GM19438 (cell line): ENCODE results near the gene NDUFAF7.
"Not testable (repeated sequence)": the region's sequence is repeated elsewhere in the genome, so short reads cannot be mapped to it uniquely, and the experiment has no call there.

Experiments
- ATAC-seq: cut with Tn5 transposase; IDR thresholded peaks from one replicate; pipeline ENCODE4 v1.9.1; 2021; ENCODE audit warnings: low read depth; ENCODE audit not compliant: unreplicated experiment

Gene NDUFAF7, protein sequence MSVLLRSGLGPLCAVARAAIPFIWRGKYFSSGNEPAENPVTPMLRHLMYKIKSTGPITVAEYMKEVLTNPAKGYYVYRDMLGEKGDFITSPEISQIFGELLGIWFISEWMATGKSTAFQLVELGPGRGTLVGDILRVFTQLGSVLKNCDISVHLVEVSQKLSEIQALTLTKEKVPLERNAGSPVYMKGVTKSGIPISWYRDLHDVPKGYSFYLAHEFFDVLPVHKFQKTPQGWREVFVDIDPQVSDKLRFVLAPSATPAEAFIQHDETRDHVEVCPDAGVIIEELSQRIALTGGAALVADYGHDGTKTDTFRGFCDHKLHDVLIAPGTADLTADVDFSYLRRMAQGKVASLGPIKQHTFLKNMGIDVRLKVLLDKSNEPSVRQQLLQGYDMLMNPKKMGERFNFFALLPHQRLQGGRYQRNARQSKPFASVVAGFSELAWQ

DNA sequence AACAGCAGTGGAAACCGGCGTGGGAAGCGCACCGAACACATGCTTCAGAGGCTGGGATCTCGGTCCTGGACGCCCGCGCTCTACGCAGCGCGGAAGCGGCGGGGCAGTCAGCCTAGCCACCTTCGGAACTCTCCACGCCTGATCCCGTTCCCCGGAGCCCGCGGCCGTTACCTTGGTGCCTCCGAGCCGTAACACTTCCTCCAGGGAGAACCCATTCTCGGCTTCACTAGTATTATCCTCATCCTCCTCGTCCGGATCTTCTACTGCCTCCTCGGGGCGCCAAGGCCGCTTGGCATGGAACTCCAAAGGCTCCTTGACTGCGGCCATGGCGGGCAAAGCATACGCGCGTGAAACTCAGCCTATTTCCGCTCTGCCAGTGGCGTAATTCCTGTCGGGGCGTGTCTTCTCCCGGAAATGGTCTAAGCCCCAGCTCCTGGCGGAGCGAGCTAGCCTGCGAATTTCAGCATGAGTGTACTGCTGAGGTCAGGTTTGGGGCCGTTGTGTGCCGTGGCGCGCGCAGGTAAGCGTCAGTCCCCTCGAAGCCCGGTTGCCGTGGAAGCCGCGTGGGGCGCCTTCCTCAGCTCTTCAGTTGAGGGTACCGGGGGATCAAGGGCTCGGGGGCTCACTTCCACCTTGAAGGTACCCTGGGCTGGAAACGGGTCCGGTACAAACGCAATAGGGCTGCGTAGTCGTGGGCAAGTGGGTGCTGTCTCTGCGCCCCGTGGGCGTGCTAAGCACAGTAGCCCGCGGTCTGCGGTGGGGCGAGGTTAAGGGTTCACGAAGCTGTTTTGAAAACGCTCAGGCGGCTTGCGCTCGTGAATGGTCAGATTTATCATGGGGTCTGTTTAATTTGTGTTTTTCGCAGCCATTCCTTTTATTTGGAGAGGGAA lies at the start of gene NDUFAF7, which contains the start of gene CEBPZ:
NDUFAF7 (plus strand) TSS at position 418 of the 890 bp plus-strand sequence; CDS start at position 466, 48 bp downstream.
CEBPZ (minus strand) TSS at position 356 of the 890 bp plus-strand sequence; CDS start at position 327, 29 bp downstream.
- peak; percentile 93 for ATAC-seq

DNA sequence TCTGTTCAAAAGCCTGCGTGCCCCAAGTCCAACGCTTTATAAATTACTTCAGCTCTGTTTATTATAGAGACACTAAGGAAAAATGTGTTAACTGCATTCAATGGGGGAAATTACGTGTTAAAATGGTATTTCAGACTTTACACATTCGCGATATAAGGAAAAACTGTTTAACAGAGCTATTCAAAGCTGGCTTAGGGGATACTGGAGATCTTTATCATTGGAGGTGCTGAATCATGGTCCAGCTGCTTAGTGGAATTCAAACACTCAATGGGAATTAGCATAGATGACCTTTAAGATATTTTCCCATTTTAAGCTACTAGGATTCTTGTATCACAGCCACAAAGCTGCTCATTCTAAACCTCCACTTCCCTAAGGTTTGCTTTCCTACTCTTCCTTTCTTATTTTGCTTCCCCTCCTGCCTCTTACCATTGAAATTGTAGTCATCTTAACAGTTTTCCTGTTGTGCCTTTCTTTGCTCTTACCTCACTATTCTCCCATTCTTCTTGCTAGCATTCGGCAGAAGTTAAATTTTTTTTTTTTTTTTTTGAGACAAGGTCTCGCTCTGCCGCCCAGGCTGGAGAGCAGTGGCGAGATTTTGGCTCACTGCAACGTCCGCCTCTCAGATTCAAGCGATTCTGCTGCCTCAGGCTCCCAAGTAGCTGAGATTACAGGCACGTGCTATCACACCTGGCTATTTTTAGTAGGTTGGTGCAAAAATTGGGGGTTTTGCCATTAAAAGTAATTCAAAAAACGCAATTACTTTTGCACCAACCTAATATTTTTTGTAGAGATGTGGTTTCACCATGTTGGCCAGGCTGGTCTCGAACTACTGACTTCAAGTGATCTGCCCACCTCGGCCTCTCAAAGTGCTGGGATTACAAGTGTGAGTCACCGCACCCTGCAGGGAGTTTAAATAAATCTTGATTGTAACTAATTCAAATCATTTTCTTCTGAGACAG lies 49.5 kb upstream of the NDUFAF7 start:
- no peak for ATAC-seq

DNA sequence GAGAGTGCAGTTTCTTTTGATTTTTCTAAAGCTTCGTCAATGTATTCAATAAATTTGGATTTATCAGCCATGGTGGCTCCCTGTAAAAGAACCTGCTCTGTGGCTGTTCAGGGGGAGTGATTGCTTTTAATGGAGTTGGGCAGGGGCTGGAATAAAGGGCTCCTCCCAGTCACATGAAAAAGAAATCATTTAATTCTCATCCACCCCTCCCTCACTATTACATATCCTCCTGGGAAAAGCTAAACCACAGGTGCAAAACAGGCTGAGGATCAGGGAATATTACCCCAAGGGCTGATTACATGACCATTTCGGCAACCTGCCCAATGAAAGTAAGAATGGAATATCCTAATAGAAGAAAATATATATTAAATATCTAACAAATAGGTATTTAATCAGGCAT lies 42.9 kb upstream of the NDUFAF7 start, which contains the start of gene SULT6B1:
SULT6B1 (minus strand) TSS at position 101 of the 400 bp plus-strand sequence; CDS start at position 71, 30 bp downstream.
- ATAC-seq: no peak

DNA sequence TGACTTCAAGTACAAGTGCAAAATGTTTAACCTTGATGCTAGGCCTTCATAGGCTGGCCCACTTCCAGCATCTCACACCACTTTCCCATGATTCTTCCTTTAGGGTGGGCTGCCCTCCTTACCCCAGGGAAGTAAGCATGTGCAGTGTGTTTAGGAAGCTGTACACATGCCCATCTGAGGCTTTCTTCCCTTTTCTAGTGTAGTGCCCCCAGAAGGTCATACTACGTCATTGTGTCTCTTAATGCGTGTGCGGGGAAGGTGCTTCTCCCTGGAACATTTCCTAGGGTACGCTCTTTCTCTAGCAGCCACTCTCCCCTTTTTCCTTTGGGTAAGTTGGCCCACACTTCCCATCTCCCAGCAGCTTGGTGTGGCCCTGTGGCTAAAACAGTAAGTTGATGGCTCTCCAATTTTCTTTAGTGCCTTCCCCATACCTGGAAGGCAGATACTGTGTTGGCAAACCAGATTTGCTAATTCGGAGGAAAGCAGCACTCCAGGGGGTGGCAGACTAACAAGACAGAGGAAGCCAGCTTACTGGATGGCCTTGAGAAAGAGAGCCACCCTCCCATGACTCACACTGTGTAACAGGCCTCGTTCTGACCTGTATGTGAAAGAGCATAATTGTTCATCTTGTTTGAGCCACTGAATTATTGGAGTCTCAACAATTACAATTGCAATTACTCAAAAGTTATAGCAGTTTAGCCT lies 41.9 kb upstream of the NDUFAF7 start:
- ATAC-seq: no peak

DNA sequence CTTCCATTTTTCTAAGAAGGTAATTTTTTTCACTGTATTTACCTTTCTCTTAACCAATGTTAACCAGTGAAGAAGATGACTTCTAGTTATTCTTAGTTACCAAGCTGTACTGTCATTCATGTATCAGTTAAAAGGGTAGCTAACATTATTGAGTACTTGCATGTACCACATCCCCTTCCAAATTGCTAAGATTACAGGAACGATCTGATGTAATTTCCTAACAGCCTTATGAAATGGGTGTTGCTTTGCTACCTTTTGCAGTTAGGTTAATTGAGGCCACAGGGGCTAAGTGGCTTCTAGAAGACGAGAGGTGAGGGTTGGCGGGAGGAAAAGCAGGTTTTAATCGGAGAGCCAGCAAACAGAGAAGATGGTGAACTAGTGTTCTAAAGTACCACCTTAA lies 41.2 kb upstream of the NDUFAF7 start:
- ATAC-seq: no peak

DNA sequence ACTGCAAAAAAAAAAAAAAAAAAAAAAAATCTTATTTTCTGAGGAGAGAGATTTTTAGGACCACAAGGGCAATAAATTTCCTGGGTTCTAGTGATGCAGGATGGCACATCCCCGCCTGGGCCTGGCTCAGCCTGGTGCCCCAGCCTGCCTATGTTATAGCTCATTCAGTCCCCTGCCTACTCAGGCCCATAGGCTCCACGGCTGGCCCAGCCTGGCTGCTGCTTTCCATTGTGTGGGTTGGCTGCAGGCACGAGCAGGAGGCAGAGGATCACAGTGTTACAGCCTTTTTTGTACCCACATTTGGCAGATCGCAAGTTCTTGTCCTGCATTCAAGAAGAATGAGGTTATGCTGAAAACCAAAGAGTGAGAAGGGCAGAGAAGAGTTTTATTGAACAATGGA lies 40.2 kb upstream of the NDUFAF7 start:
- ATAC-seq: no peak

DNA sequence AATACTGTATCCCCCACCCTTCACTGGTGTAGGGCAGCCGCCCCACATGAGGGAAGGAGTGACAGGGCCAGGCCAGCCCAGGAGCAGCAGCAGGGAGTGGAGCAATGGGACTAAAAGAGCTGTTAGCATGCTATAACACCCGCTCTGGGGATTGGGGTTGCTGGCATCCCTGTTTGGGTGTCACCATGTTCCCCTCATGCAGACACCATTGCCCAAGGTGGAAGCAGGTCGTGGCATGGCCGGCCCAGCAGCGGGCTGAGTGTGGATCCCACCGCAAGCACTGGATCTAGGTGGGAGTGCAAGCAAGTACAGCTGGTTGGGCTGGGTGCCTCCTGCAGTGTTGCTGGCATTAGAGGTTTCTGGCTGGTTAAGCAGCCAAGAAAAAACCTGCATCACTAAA lies 39.7 kb upstream of the NDUFAF7 start:
- ATAC-seq: no peak

DNA sequence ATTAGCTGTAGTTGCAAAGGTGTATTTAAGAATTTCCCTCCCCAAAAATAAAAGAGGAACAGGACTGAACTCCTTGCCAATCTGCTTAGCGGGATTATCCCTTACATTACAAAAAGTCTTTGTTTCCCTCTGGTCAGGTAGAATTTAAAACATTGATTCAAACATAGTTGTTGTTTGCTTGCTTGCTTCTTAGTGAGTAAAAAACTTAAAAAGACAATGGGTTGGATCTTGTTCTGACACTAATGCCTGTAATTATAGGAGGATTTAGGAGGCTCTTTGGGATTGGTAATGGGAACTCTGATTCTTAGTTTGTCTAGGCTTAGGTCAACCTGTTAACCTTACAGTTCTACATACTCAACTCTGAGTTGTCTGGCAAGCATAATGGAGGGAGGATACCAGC lies 38.9 kb upstream of the NDUFAF7 start:
- ATAC-seq: no peak

DNA sequence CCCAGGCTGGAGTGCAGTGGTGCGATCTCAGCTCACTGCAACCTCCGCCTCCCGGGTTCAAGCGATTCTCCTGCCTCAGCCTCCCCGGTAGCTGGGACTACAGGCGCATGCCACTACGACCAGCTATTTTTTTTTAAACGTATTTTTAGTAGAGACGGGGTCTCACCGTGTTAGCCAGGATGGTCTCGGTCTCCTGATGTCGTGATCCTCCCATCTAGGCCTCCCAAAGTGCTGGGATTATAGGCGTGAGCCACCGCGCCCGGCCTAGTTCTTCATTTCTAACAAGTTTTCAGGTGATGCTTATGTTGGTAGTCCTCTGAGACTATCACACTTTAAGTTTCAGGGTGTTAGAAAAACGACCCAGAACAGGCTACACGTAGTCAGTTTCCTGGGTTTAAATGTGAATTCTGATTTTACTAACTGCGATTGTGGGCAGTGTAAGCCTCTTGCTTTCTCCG lies 35.6 kb upstream of the NDUFAF7 start:
- ATAC-seq: not testable (repeated sequence)

DNA sequence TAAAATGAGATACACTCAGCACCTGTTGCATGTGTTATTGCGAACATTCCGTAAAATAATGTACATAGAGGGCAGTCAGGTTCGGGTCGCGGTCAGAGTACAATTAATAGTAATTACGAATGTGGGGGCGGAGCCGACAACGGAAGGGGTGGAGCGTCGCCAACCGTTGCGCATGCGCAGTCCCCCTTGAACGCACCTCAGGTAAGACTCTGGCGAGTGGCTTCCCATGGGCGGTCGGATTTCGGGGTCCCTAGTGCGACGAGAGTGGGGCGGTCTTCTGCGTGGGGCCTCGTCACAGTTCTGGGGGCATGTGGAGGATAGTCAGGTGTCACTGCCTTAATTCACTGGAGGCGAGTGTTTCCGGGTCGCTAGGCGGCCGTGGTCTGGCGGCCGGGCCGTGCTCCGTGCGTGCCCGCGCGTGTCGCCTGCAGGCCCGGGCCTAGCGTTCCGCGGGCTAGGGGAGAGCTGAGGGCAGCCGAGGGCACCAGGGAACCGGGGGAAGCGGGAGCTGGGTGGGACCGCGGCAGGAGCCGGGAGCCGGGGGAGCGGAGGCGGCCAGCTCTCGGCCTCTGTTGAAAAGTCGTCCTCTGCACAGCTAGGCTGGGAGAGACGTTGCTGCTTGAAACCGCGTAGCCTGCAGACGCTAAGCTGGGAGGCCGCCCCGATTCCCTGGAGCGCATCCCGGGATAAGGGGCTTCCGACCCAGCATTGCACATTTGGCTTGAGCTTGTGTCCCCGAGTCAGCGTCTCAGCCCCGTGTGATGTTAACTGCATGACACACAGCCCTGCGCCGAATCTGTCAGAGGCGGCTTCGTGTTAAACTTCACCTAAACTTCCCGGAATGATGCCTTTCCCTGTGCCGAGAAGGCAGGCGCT lies 34.9 kb upstream of the NDUFAF7 start, which contains the start of gene CEBPZOS:
CEBPZOS (plus strand) TSS at position 177 of the 876 bp plus-strand sequence. CDS start 3,209 bp downstream, outside the sequence.
- ATAC-seq: peak; percentile 71

DNA sequence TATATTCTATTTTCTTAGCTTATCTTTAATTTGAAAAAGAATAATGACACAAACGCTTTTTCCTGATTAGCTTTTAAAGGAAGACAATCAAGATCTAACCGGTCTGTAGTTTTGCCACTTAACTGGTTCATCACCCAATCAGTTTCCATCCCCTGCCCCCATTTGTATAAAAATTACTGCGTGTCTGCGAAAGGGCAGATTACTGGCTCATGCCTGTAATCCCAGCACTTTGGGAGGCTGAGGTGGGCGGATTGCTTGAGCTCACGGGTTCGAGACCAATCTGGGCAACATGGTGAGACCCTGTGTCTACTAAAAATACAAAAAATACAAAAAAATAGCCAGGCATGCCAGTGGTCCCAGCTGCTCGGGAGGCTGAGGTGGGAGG lies 32.8 kb upstream of the NDUFAF7 start:
- no peak for ATAC-seq

DNA sequence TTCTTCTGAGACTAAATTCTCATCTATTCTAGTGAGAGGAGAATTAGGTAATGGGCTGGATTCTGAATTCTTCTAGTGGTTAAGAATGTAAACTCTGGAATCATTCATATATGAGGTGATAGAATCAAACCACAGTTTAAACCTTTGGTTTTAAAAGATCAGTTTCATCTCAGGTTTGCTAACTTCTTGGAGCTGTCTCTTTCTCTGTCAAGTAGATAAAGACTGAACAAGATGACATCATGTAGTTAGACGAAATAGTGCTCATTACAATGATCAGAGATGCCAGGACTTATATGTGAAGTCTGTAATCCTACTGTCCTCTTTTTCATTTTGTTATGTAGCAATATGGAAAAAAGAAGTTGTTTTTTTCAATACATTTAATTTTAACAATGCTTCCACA lies 30.2 kb upstream of the NDUFAF7 start:
- no peak for ATAC-seq

DNA sequence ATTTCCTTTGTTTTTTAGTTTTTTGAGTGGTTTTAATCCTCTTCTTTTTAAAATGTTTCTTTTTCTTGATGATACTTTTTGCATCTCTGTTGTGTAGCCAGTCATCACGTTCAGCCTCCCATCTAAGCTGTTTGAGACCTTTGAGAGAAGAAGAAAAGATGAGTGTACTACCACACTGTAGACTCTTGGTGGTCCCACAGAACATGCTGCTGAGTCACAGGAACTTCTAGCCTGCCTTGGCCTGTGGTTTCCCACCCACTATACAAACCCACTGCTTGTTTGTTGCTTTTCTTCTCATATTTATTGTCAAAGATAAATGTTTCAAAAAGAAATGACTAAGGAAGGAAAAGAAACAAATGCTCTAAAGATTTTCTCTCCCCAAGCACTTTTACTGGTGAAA lies 29.7 kb upstream of the NDUFAF7 start:
- ATAC-seq: no peak

DNA sequence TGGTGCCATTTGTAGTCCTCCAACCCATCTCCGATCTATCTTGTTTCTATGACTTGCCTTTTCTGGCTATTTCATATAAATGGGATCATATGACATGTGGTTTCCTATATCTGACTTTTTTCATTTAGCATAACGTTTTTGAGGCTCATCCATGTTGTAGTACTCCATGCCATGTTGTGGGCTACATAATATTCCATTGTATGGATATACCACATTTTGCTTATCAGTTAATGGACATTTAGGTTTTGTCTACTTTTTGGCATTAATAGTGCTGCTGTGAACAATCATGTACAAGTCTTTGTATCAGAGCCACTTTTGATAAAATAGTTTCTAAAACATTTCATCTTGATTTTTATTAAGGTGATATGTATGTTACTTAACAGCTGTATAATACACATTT lies 27.8 kb upstream of the NDUFAF7 start:
- ATAC-seq: no peak

DNA sequence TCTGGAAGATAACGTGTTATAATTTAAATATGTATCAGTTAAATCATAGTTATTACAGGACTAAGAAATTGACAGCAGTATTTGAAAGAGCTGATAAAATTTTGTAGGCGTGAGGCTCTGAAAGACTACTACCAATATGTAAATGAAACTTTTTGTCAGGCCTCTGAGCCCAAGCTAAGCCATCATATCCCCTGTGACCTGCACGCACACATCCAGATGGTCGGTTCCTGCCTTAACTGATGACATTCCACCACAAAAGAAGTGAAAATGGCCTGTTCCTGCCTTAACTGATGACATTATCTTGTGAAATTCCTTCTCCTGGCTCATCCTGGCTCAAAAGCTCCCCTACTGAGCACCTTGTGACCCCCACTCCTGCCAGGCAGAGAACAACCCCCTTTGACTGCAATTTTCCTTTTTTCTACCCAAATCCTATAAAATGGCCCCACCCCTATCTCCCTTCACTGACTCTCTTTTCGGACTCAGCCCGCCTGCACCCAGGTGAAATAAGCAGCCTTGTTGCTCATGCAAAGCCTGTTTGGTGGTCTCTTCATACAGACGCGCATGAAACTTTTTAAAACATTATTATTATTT lies 26.3 kb upstream of the NDUFAF7 start:
- not testable (repeated sequence) for ATAC-seq

DNA sequence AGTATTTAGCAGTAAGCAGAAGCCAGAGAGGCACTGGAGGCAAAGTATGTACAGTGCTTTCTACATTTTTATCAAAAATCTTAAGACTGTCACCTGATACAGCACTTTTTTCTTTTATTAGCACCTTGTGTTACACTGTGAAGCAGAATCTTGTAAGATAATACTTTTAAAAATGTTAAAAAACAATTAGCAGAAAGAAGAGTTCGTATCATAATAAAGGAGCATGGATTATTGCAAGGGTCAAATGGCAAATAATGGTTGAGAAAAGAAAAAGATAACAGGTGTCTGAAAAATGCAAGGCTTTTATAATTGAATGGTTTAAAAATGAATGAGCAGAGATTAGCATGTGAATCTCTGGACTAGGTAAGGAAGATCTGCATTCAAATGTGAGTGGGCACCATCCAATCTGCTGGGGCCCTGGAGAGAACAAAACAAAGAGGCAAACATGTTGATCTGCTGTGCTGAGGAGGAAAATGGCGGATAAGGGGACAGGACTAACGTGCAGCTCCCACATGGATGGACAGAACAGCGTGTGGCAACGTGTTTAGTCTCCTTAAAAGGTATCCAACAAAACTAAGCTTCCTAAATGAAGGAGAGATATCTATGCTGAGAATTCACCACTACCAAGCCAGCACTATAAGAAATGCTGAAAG lies 25.6 kb upstream of the NDUFAF7 start:
- no peak for ATAC-seq

DNA sequence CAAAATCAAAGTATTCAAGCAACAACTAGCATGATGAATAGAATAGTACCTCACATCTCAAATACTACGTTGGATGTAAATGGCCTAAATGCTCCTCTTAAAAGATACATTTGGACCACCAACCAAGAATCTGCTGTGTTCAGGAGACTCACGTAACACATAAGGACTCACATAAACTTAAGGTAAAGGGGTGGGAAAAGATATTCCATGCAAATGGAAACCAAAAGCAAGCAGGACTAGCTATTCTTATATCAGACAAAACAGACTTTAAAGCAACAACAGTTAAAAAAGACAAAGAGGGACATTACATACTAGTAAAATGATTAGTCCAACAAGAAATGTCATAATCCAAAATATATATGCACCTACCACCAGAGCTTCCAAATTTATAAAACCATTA lies 24.7 kb upstream of the NDUFAF7 start:
- ATAC-seq: not testable (repeated sequence)
